Measurements from ENCODE around the gene DTX3. TPM values are rescaled to one million over a fixed set of nuclear protein-coding genes. Genes with fewer than 3 reads are reported as not detected.
A peak's percentile ranks its signal among the peaks of the same experiment; 100 is the strongest.
"Not testable (repeated sequence)": the region's sequence is repeated elsewhere in the genome, so short reads cannot be mapped to it uniquely, and the experiment has no call there.

The DTX3 gene
- total and polyA plus RNA-seq, 5 donors from 2014 or later = 3.4 to 31.2 (median 6.0) TPM

- peaks cover 18% of the 10 kb centered on the region for H3K4me1 ChIP-seq (ENCODE audit: control insufficient read depth, insufficient read depth, low read length, poor library complexity, severe bottlenecking)
- not testable (repeated sequence) for H3K9me3 ChIP-seq (ENCODE audit: control insufficient read depth in 2 of 2, low read length in 2 of 2); H3K4me1 Mint-ChIP-seq; DNase-seq; H3K9me3 Mint-ChIP-seq; H3K27ac ChIP-seq (ENCODE audit: insufficient read depth, low read length, poor library complexity, severe bottlenecking); H3K36me3 ChIP-seq (ENCODE audit: control insufficient read depth, insufficient read depth, low read length); H3K27ac Mint-ChIP-seq; ATAC-seq (ENCODE audit: low read depth in 2 of 2); H3K4me3 ChIP-seq (ENCODE audit: low read depth, low read length); H3K36me3 Mint-ChIP-seq; H3K4me3 Mint-ChIP-seq
- peaks cover 63% of the 10 kb centered on the region for H3K27me3 Mint-ChIP-seq
- H3K27me3 ChIP-seq (ENCODE audit: control insufficient read depth, insufficient read depth, low read length) = peaks cover 17% of the 10 kb centered on the region
Measured at GRCh38 chr12:57636731-57637130, 32.1 kb downstream of the DTX3 start.

- Histone ChIP-seq H3K27me3 (ENCODE audit: control insufficient read depth, insufficient read depth, low read length) (peaks cover 17% of the 10 kb centered on the region), H3K4me3 (ENCODE audit: low read depth, low read length) (no peak overlapping the region), H3K36me3 (ENCODE audit: control insufficient read depth, insufficient read depth, low read length) (no peaks in the 10 kb centered on the region), H3K4me1 (ENCODE audit: control insufficient read depth, insufficient read depth, low read length, poor library complexity, severe bottlenecking) (peaks cover 12% of the 10 kb centered on the region), H3K9me3 (ENCODE audit: control insufficient read depth in 2 of 2, low read length in 2 of 2) (no peaks in the 10 kb centered on the region), H3K27ac (ENCODE audit: insufficient read depth, low read length, poor library complexity, severe bottlenecking) (no peak overlapping the region)
- peaks cover 68% of the 10 kb centered on the region for H3K27me3 Mint-ChIP-seq
- no peak overlapping the region for H3K4me3 Mint-ChIP-seq
- ATAC-seq (ENCODE audit: low read depth in 2 of 2) (no peak), DNase-seq (no peak)
- no peaks in the 10 kb centered on the region for H3K36me3 Mint-ChIP-seq
- H3K9me3 Mint-ChIP-seq = peaks cover 0 to 1% (median 0%) of the 10 kb centered on the region in 7 donors
- H3K4me1 Mint-ChIP-seq = peaks cover 0 to 6% (median 3%) of the 10 kb centered on the region in 4 donors
- H3K27ac Mint-ChIP-seq = no peak overlapping the region
Measured at GRCh38 chr12:57637364-57637763, 32.7 kb downstream of the DTX3 start.

- Histone ChIP-seq H3K4me1 (ENCODE audit: control insufficient read depth, insufficient read depth, low read length, poor library complexity, severe bottlenecking) (peaks cover 4% of the 10 kb centered on the region), H3K27me3 (ENCODE audit: control insufficient read depth, insufficient read depth, low read length) (peaks cover 17% of the 10 kb centered on the region), H3K27ac (ENCODE audit: insufficient read depth, low read length, poor library complexity, severe bottlenecking) (no peak overlapping the region), H3K36me3 (ENCODE audit: control insufficient read depth, insufficient read depth, low read length) (no peaks in the 10 kb centered on the region), H3K9me3 (ENCODE audit: control insufficient read depth in 2 of 2, low read length in 2 of 2) (no peaks in the 10 kb centered on the region), H3K4me3 (ENCODE audit: low read depth, low read length) (no peak overlapping the region)
- H3K9me3 Mint-ChIP-seq = peaks cover 0 to 1% (median 0%) of the 10 kb centered on the region in 7 donors
- no peak overlapping the region for H3K4me3 Mint-ChIP-seq
- H3K4me1 Mint-ChIP-seq = peaks cover 0 to 5% (median 2%) of the 10 kb centered on the region in 4 donors
- no peaks in the 10 kb centered on the region for H3K36me3 Mint-ChIP-seq
- DNase-seq (no peak), ATAC-seq (ENCODE audit: low read depth in 2 of 2) (no peak)
- no peak overlapping the region for H3K27ac Mint-ChIP-seq
- H3K27me3 Mint-ChIP-seq = peaks cover 66% of the 10 kb centered on the region
Measured at GRCh38 chr12:57638096-57638495, 33.5 kb downstream of the DTX3 start.

- Histone ChIP-seq H3K27ac (ENCODE audit: insufficient read depth, low read length, poor library complexity, severe bottlenecking) (no peak overlapping the region), H3K4me3 (ENCODE audit: low read depth, low read length) (no peak overlapping the region), H3K36me3 (ENCODE audit: control insufficient read depth, insufficient read depth, low read length) (no peaks in the 10 kb centered on the region), H3K9me3 (ENCODE audit: control insufficient read depth in 2 of 2, low read length in 2 of 2) (peaks cover 0 to 3% of the 10 kb centered on the region in 2 experiments), H3K4me1 (ENCODE audit: control insufficient read depth, insufficient read depth, low read length, poor library complexity, severe bottlenecking) (no peaks in the 10 kb centered on the region), H3K27me3 (ENCODE audit: control insufficient read depth, insufficient read depth, low read length) (peaks cover 7% of the 10 kb centered on the region)
- H3K4me1 Mint-ChIP-seq = no peaks in the 10 kb centered on the region
- peaks cover 0 to 3% (median 0%) of the 10 kb centered on the region in 7 donors for H3K9me3 Mint-ChIP-seq
- peak overlapping the region in 1 of 4 donors; percentile 5 for H3K4me3 Mint-ChIP-seq
- ATAC-seq (ENCODE audit: low read depth in 2 of 2) (no peak), DNase-seq (no peak)
- no peaks in the 10 kb centered on the region for H3K36me3 Mint-ChIP-seq
- H3K27me3 Mint-ChIP-seq = peaks cover 48% of the 10 kb centered on the region
- H3K27ac Mint-ChIP-seq = no peak overlapping the region
Measured at GRCh38 chr12:57640175-57641042, 35.8 kb downstream of the DTX3 start.

- Mint-ChIP-seq H3K27ac (no peak overlapping the region), H3K4me3 (no peak overlapping the region), H3K27me3 (peaks cover 47% of the 10 kb centered on the region), H3K9me3 (peaks cover 0 to 3% (median 0%) of the 10 kb centered on the region in 7 donors), H3K4me1 (no peaks in the 10 kb centered on the region), H3K36me3 (no peaks in the 10 kb centered on the region)
- no peaks in the 10 kb centered on the region for H3K4me1 ChIP-seq (ENCODE audit: control insufficient read depth, insufficient read depth, low read length, poor library complexity, severe bottlenecking)
- H3K9me3 ChIP-seq (ENCODE audit: control insufficient read depth in 2 of 2, low read length in 2 of 2) = peaks cover 0 to 3% of the 10 kb centered on the region in 2 experiments
- no peak overlapping the region for H3K27ac ChIP-seq (ENCODE audit: insufficient read depth, low read length, poor library complexity, severe bottlenecking)
- peaks cover 7% of the 10 kb centered on the region for H3K27me3 ChIP-seq (ENCODE audit: control insufficient read depth, insufficient read depth, low read length)
- no peak overlapping the region for H3K4me3 ChIP-seq (ENCODE audit: low read depth, low read length)
- ATAC-seq (ENCODE audit: low read depth in 2 of 2) (no peak), DNase-seq (no peak)
- no peaks in the 10 kb centered on the region for H3K36me3 ChIP-seq (ENCODE audit: control insufficient read depth, insufficient read depth, low read length)
Measured at GRCh38 chr12:57641699-57642442, 37.2 kb downstream of the DTX3 start.

GRCh38 chr12:57645990-57646658 lies 41.5 kb downstream of the DTX3 start:
- H3K4me1 ChIP-seq (ENCODE audit: control insufficient read depth, insufficient read depth, low read length, poor library complexity, severe bottlenecking); H3K27me3 Mint-ChIP-seq; ATAC-seq (ENCODE audit: low read depth in 2 of 2); H3K36me3 ChIP-seq (ENCODE audit: control insufficient read depth, insufficient read depth, low read length); H3K4me3 ChIP-seq (ENCODE audit: low read depth, low read length); H3K4me3 Mint-ChIP-seq; DNase-seq; H3K27ac Mint-ChIP-seq; H3K9me3 Mint-ChIP-seq; H3K9me3 ChIP-seq (ENCODE audit: control insufficient read depth in 2 of 2, low read length in 2 of 2); H3K36me3 Mint-ChIP-seq; H3K4me1 Mint-ChIP-seq; H3K27me3 ChIP-seq (ENCODE audit: control insufficient read depth, insufficient read depth, low read length); H3K27ac ChIP-seq (ENCODE audit: insufficient read depth, low read length, poor library complexity, severe bottlenecking): not testable (repeated sequence)

- H3K4me3 ChIP-seq (ENCODE audit: low read depth, low read length); ATAC-seq (ENCODE audit: low read depth in 2 of 2); H3K9me3 Mint-ChIP-seq; H3K4me3 Mint-ChIP-seq; H3K36me3 ChIP-seq (ENCODE audit: control insufficient read depth, insufficient read depth, low read length); H3K27ac Mint-ChIP-seq; H3K27ac ChIP-seq (ENCODE audit: insufficient read depth, low read length, poor library complexity, severe bottlenecking); H3K36me3 Mint-ChIP-seq; H3K27me3 ChIP-seq (ENCODE audit: control insufficient read depth, insufficient read depth, low read length); H3K4me1 Mint-ChIP-seq; H3K4me1 ChIP-seq (ENCODE audit: control insufficient read depth, insufficient read depth, low read length, poor library complexity, severe bottlenecking); DNase-seq; H3K27me3 Mint-ChIP-seq; H3K9me3 ChIP-seq (ENCODE audit: control insufficient read depth in 2 of 2, low read length in 2 of 2): not testable (repeated sequence)
Measured at GRCh38 chr12:57646659-57647049, 42.0 kb downstream of the DTX3 start.

Measured in CD4-positive, CD25-positive, alpha-beta regulatory T cell (primary cell).